ENCODE measurements around the gene DOK7.

Gene DOK7

DNA sequence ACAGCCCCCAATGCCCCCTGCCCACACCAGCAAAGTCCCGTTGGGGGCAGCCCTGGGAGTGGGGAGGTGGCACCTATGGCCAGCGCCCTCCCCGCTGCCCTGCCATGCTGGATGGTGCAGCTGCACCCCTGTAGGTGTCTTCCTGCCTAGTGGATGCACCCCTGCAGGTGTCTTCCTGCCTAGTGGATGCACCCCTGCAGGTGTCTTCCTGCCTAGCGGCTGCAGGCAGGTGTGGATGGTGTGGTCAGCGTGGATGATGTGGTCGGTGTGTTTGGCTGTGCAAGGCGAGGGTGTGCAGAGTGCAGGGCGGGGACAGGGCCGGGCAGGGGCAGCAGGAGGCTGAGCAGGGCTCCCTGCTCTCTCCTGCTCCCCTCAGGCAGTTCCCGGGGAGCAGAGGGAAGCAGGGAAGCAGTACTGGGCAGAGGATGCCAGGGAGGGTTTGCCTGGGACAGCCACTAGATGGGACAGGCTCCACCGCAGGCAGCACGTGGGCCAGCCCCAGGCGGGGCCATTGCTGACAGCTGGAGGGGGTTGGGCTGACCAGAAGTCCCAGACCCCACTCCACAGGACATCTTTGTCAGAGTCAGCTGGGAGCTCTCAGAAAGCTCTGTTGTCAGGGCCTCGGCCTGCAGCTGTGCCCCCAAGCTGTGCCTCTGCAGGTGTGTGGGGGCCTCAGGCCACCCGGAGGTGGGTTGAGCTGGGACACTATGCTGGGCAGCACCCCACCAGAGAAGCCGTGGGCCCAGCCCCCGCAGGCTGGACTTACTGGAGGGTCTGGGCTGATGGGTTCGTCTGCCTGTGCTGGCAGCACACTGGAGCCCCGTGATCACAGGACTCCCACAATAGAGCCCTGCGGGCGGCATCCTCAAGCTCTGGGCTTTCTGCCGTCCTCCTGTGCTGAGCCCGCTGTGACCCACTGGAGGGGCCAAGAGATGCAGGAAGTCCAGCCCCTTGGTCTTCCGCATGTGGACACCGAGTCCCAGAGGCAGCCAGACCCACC, 23.7 kb downstream of the DOK7 start:
- no peak overlapping the region for H3K9ac ChIP-seq (ENCODE audit: low read length in 5 of 5)
- H3K4me1 ChIP-seq (ENCODE audit: control insufficient read depth in 5 of 5, insufficient read depth in 5 of 5, low read length in 5 of 5), result peaks cover 0 to 22% (median 10%) of the 10 kb centered on the region in 5 donors
- peaks cover 35 to 83% (median 60%) of the 10 kb centered on the region in 5 donors for H3K27me3 ChIP-seq (ENCODE audit: control insufficient read depth in 5 of 5, insufficient read depth in 4 of 5, low read length in 5 of 5)
- H3K9me3 ChIP-seq (ENCODE audit: control insufficient read depth in 5 of 5, low read length in 5 of 5), result no peaks in the 10 kb centered on the region
- H3K27ac ChIP-seq (ENCODE audit: low read depth, low read length), result no peak overlapping the region
- no peak overlapping the region for H3K4me3 ChIP-seq (ENCODE audit: low read depth in 1 of 5, low read length in 5 of 5)
- no peaks in the 10 kb centered on the region for H3K36me3 ChIP-seq (ENCODE audit: control insufficient read depth in 5 of 5, insufficient read depth in 5 of 5, low read length in 5 of 5)

- peaks cover 43 to 82% (median 59%) of the 10 kb centered on the region in 5 donors for H3K27me3 ChIP-seq (ENCODE audit: control insufficient read depth in 5 of 5, insufficient read depth in 4 of 5, low read length in 5 of 5)
- no peaks in the 10 kb centered on the region for H3K9me3 ChIP-seq (ENCODE audit: control insufficient read depth in 5 of 5, low read length in 5 of 5)
- no peak overlapping the region for H3K27ac ChIP-seq (ENCODE audit: low read depth, low read length)
- H3K4me1 ChIP-seq (ENCODE audit: control insufficient read depth in 5 of 5, insufficient read depth in 5 of 5, low read length in 5 of 5), result peaks cover 0 to 22% (median 10%) of the 10 kb centered on the region in 5 donors
- H3K4me3 ChIP-seq (ENCODE audit: low read depth in 1 of 5, low read length in 5 of 5), result no peak overlapping the region
- no peak overlapping the region for H3K9ac ChIP-seq (ENCODE audit: low read length in 5 of 5)
- no peaks in the 10 kb centered on the region for H3K36me3 ChIP-seq (ENCODE audit: control insufficient read depth in 5 of 5, insufficient read depth in 5 of 5, low read length in 5 of 5)
Observed at GRCh38 chr4:3487861-3488260, 24.8 kb downstream of the DOK7 start.

GRCh38 chr4:3488820-3489219, 25.7 kb downstream of the DOK7 start:
- H3K4me3 ChIP-seq (ENCODE audit: low read depth in 1 of 5, low read length in 5 of 5), result no peak overlapping the region
- no peaks in the 10 kb centered on the region for H3K9me3 ChIP-seq (ENCODE audit: control insufficient read depth in 5 of 5, low read length in 5 of 5)
- no peaks in the 10 kb centered on the region for H3K36me3 ChIP-seq (ENCODE audit: control insufficient read depth in 5 of 5, insufficient read depth in 5 of 5, low read length in 5 of 5)
- peaks cover 47 to 84% (median 61%) of the 10 kb centered on the region in 5 donors for H3K27me3 ChIP-seq (ENCODE audit: control insufficient read depth in 5 of 5, insufficient read depth in 4 of 5, low read length in 5 of 5)
- H3K4me1 ChIP-seq (ENCODE audit: control insufficient read depth in 5 of 5, insufficient read depth in 5 of 5, low read length in 5 of 5), result peaks cover 0 to 16% (median 6%) of the 10 kb centered on the region in 5 donors
- H3K27ac ChIP-seq (ENCODE audit: low read depth, low read length), result no peak overlapping the region
- no peak overlapping the region for H3K9ac ChIP-seq (ENCODE audit: low read length in 5 of 5)

GRCh38 chr4:3489451-3489962, 26.4 kb downstream of the DOK7 start:
- no peaks in the 10 kb centered on the region for H3K9me3 ChIP-seq (ENCODE audit: control insufficient read depth in 5 of 5, low read length in 5 of 5)
- no peak overlapping the region for H3K9ac ChIP-seq (ENCODE audit: low read length in 5 of 5)
- peaks cover 0 to 9% (median 3%) of the 10 kb centered on the region in 5 donors for H3K4me1 ChIP-seq (ENCODE audit: control insufficient read depth in 5 of 5, insufficient read depth in 5 of 5, low read length in 5 of 5)
- peaks cover 52 to 83% (median 62%) of the 10 kb centered on the region in 5 donors for H3K27me3 ChIP-seq (ENCODE audit: control insufficient read depth in 5 of 5, insufficient read depth in 4 of 5, low read length in 5 of 5)
- no peak overlapping the region for H3K27ac ChIP-seq (ENCODE audit: low read depth, low read length)
- H3K4me3 ChIP-seq (ENCODE audit: low read depth in 1 of 5, low read length in 5 of 5), result no peak overlapping the region
- no peaks in the 10 kb centered on the region for H3K36me3 ChIP-seq (ENCODE audit: control insufficient read depth in 5 of 5, insufficient read depth in 5 of 5, low read length in 5 of 5)

- no peak overlapping the region for H3K4me3 ChIP-seq (ENCODE audit: low read depth in 1 of 5, low read length in 5 of 5)
- no peaks in the 10 kb centered on the region for H3K36me3 ChIP-seq (ENCODE audit: control insufficient read depth in 5 of 5, insufficient read depth in 5 of 5, low read length in 5 of 5)
- H3K9me3 ChIP-seq (ENCODE audit: control insufficient read depth in 5 of 5, low read length in 5 of 5), result no peaks in the 10 kb centered on the region
- H3K27me3 ChIP-seq (ENCODE audit: control insufficient read depth in 5 of 5, insufficient read depth in 4 of 5, low read length in 5 of 5), result peaks cover 62 to 85% (median 67%) of the 10 kb centered on the region in 5 donors
- no peak overlapping the region for H3K27ac ChIP-seq (ENCODE audit: low read depth, low read length)
- H3K4me1 ChIP-seq (ENCODE audit: control insufficient read depth in 5 of 5, insufficient read depth in 5 of 5, low read length in 5 of 5), result no peaks in the 10 kb centered on the region
- H3K9ac ChIP-seq (ENCODE audit: low read length in 5 of 5), result no peak overlapping the region
Observed at GRCh38 chr4:3491681-3492405, 28.7 kb downstream of the DOK7 start.

- Histone ChIP-seq H3K9ac (ENCODE audit: low read length in 5 of 5) (no peak overlapping the region), H3K4me3 (ENCODE audit: low read depth in 1 of 5, low read length in 5 of 5) (no peak overlapping the region), H3K27ac (ENCODE audit: low read depth, low read length) (no peak overlapping the region), H3K27me3 (ENCODE audit: control insufficient read depth in 5 of 5, insufficient read depth in 4 of 5, low read length in 5 of 5) (peaks cover 62 to 82% (median 65%) of the 10 kb centered on the region in 5 donors), H3K4me1 (ENCODE audit: control insufficient read depth in 5 of 5, insufficient read depth in 5 of 5, low read length in 5 of 5) (no peaks in the 10 kb centered on the region), H3K36me3 (ENCODE audit: control insufficient read depth in 5 of 5, insufficient read depth in 5 of 5, low read length in 5 of 5) (no peaks in the 10 kb centered on the region), H3K9me3 (ENCODE audit: control insufficient read depth in 5 of 5, low read length in 5 of 5) (no peaks in the 10 kb centered on the region)
Observed at GRCh38 chr4:3492741-3493719, 29.9 kb downstream of the DOK7 start.

DNA sequence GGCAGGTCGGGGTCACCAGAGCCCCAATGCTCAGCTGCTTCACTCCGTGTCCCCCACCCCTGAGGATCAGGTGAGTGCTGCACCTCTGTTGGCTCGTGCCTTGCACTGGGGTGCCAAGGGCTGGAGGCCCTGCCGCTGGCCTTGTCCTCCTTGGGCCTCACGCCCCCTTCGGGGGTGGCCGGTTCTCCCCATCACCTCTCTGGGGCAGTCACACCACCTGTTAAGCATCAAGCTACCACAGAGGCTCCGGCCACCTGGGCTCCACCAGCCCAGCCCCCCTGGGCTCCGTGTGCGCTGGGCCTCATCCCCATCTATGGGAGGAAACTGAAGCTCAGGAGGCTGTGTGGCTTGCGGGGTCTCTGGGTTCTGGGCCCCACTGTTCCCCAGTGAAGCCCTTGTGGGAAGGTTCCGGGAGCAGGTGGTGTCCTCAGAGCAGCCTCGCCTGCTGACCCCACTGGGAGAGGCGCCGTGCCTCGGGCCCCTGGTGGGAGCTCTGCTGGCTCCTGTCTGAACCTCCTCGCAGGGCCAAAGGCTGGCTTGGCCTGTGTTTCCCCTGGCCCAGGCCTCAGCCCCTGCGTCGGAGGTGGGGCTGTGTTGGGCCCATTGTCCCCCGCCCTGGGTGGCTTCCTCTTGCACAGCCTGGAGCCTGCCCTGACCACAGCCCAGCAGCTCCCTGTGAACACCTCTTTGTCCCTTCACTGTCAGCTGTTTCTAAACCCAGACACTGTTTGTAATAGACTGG, 30.8 kb downstream of the DOK7 start:
- Histone ChIP-seq H3K4me1 (ENCODE audit: control insufficient read depth in 5 of 5, insufficient read depth in 5 of 5, low read length in 5 of 5) (no peaks in the 10 kb centered on the region), H3K4me3 (ENCODE audit: low read depth in 1 of 5, low read length in 5 of 5) (no peak overlapping the region), H3K27ac (ENCODE audit: low read depth, low read length) (no peak overlapping the region), H3K9me3 (ENCODE audit: control insufficient read depth in 5 of 5, low read length in 5 of 5) (no peaks in the 10 kb centered on the region), H3K27me3 (ENCODE audit: control insufficient read depth in 5 of 5, insufficient read depth in 4 of 5, low read length in 5 of 5) (peaks cover 62 to 73% (median 64%) of the 10 kb centered on the region in 5 donors), H3K9ac (ENCODE audit: low read length in 5 of 5) (no peak overlapping the region), H3K36me3 (ENCODE audit: control insufficient read depth in 5 of 5, insufficient read depth in 5 of 5, low read length in 5 of 5) (no peaks in the 10 kb centered on the region)

- Histone ChIP-seq H3K9me3 (ENCODE audit: control insufficient read depth in 5 of 5, low read length in 5 of 5) (no peaks in the 10 kb centered on the region), H3K27ac (ENCODE audit: low read depth, low read length) (no peak overlapping the region), H3K9ac (ENCODE audit: low read length in 5 of 5) (no peak overlapping the region), H3K36me3 (ENCODE audit: control insufficient read depth in 5 of 5, insufficient read depth in 5 of 5, low read length in 5 of 5) (no peaks in the 10 kb centered on the region), H3K27me3 (ENCODE audit: control insufficient read depth in 5 of 5, insufficient read depth in 4 of 5, low read length in 5 of 5) (peaks cover 58 to 71% (median 62%) of the 10 kb centered on the region in 5 donors), H3K4me3 (ENCODE audit: low read depth in 1 of 5, low read length in 5 of 5) (no peak overlapping the region), H3K4me1 (ENCODE audit: control insufficient read depth in 5 of 5, insufficient read depth in 5 of 5, low read length in 5 of 5) (no peaks in the 10 kb centered on the region)
Observed at GRCh38 chr4:3494462-3494871, 31.4 kb downstream of the DOK7 start.
